CD14-positive monocyte (primary cell): ENCODE data around the gene TMEM178B. TPM values are rescaled to one million over a fixed set of nuclear protein-coding genes. Genes with fewer than 3 reads are reported as not detected.
"Not testable (repeated sequence)": the region's sequence is repeated elsewhere in the genome, so short reads cannot be mapped to it uniquely, and the experiment has no call there.

Experiments
- DNase-seq, 3 donors: peaks; one replicate each; pipeline ENCODE4 v3.0.0-alpha.2; 2011 to 2022
- H2AFZ ChIP-seq: 2 replicates; pipeline ENCODE4 v1.6.0; 2012; ENCODE audit warnings: mild to moderate bottlenecking, low read depth, low read length, inconsistent platforms; ENCODE audit not compliant: insufficient read depth, poor library complexity, severe bottlenecking
- H3K27ac ChIP-seq, 2 donors: 1 replicate in 1 of 2; 2 replicates in 1 of 2; pipeline ENCODE4 v1.5.1; 2012 to 2013; ENCODE audit warnings: low read length in 2 of 2, control low read depth in 1 of 2, inconsistent platforms in 1 of 2, low read depth in 1 of 2, mild to moderate bottlenecking in 1 of 2
- H3K27me3 ChIP-seq, 2 donors: one replicate each; pipeline versions ENCODE4 v1.6.0 to v1.6.1; 2011 to 2013; ENCODE audit warnings: low read length in 2 of 2; ENCODE audit not compliant: control insufficient read depth in 2 of 2, insufficient read depth in 2 of 2
- H3K36me3 ChIP-seq, 2 donors: replicated peaks in 1 of 2; 1 replicate in 1 of 2; 2 replicates in 1 of 2; pipeline versions ENCODE4 v1.5.1 to v1.6.1; 2012 to 2013; ENCODE audit warnings: low read length in 2 of 2, control low read depth in 1 of 2, inconsistent platforms in 1 of 2, mild to moderate bottlenecking in 1 of 2; ENCODE audit not compliant: insufficient read depth in 2 of 2, control insufficient read depth in 1 of 2
- H3K4me1 ChIP-seq, 2 donors: 1 replicate in 1 of 2; 2 replicates in 1 of 2; pipeline versions ENCODE4 v1.5.1 to v1.6.1; 2012 to 2013; ENCODE audit warnings: low read length in 2 of 2, control low read depth in 1 of 2, inconsistent platforms in 1 of 2, mild to moderate bottlenecking in 1 of 2, moderate library complexity in 1 of 2; ENCODE audit not compliant: insufficient read depth in 2 of 2, control insufficient read depth in 1 of 2
- H3K4me2 ChIP-seq: replicated peaks from 2 replicates; pipeline ENCODE3; 2012; ENCODE audit warnings: low read length, moderate library complexity, mild to moderate bottlenecking; ENCODE audit not compliant: poor library complexity, severe bottlenecking; ENCODE audit errors: extremely low read depth
- H3K4me3 ChIP-seq, 3 experiments: fragments of 200-600 bp in 1 of 3; sonication (generic) in 1 of 3; replicated peaks in 1 of 3; 1 replicate in 2 of 3; 2 replicates in 1 of 3; pipeline ENCODE4 v1.5.1; 2011 to 2013; ENCODE audit warnings: low read length in 3 of 3, mild to moderate bottlenecking in 3 of 3, control low read depth in 2 of 3, low read depth in 2 of 3, inconsistent platforms in 1 of 3, moderate library complexity in 1 of 3
- H3K79me2 ChIP-seq: 2 replicates; pipeline ENCODE4 v1.6.0; 2012; ENCODE audit warnings: mild to moderate bottlenecking, control low read depth, inconsistent platforms, low read length, moderate library complexity; ENCODE audit not compliant: insufficient read depth
- H3K9ac ChIP-seq: 2 replicates; pipeline ENCODE4 v1.6.0; 2017; ENCODE audit warnings: low read length, mild to moderate bottlenecking; ENCODE audit not compliant: insufficient read depth, poor library complexity, severe bottlenecking
- H3K9me3 ChIP-seq, 2 donors: replicated peaks in 1 of 2; 1 replicate in 1 of 2; 2 replicates in 1 of 2; pipeline versions ENCODE4 v1.5.1 to v1.6.1; 2012 to 2013; ENCODE audit warnings: low read length in 2 of 2, control low read depth in 1 of 2; ENCODE audit not compliant: control insufficient read depth in 1 of 2, insufficient read depth in 1 of 2
- H4K20me1 ChIP-seq: 2 replicates; pipeline ENCODE4 v1.6.0; 2012; ENCODE audit warnings: mild to moderate bottlenecking, low read length, control low read depth, moderate library complexity; ENCODE audit not compliant: insufficient read depth
- H3K27ac Mint-ChIP-seq, 7 donors: one replicate each; pipeline ENCODE4 v1.8.0; 2020; ENCODE audit warnings: mild to moderate bottlenecking in 7 of 7, mixed read lengths in 7 of 7, moderate library complexity in 6 of 7, inconsistent platforms in 2 of 7
- H3K27me3 Mint-ChIP-seq, 3 donors: one replicate each; pipeline ENCODE4 v1.8.0; 2021 to 2022; ENCODE audit warnings: low read depth in 3 of 3, mild to moderate bottlenecking in 3 of 3, mixed read lengths in 3 of 3, moderate library complexity in 3 of 3, inconsistent platforms in 1 of 3
- H3K36me3 Mint-ChIP-seq, 2 donors: one replicate each; pipeline ENCODE4 v1.8.0; 2020; ENCODE audit warnings: mixed read lengths in 2 of 2, inconsistent platforms in 1 of 2, mild to moderate bottlenecking in 1 of 2
- H3K4me1 Mint-ChIP-seq: one replicate; pipeline ENCODE4 v1.8.0; 2020; ENCODE audit warnings: mild to moderate bottlenecking, mixed read lengths
- H3K4me3 Mint-ChIP-seq, 2 donors: one replicate each; pipeline ENCODE4 v1.8.0; 2020; ENCODE audit warnings: mild to moderate bottlenecking in 2 of 2, mixed read lengths in 2 of 2, moderate library complexity in 1 of 2
- H3K9me3 Mint-ChIP-seq, 7 donors: one replicate each; pipeline ENCODE4 v1.8.0; 2020 to 2022; ENCODE audit warnings: mixed read lengths in 7 of 7, mild to moderate bottlenecking in 6 of 7, moderate library complexity in 6 of 7, inconsistent platforms in 2 of 7
- WGBS: methylation state at CpG from one replicate; pipeline ENCODE4 v1.1.5; 2013; ENCODE audit warnings: missing lambda C conversion rate; ENCODE audit not compliant: insufficient coverage; 5-methylcytosine and 5-hydroxymethylcytosine counted together
- intact Hi-C, 2 donors: fragments of 100-400 bp; cut with micrococcal nuclease; formaldehyde crosslinking; loops; one replicate each; pipeline versions ENCODE4 v1.15.0 to v1.15.1; 2023
- polyA plus RNA-seq, 3 donors: library from polyadenylated mRNA; depleted of rRNA in 1 of 3; unstranded in 2 of 3; stranded (reverse) in 1 of 3; fragments of 300-500 nt in 2 of 3; fragments of >200 nt in 1 of 3; fragmentation: Illumina TruSeq in 2 of 3; gene quantifications; 1 replicate in 2 of 3; 2 replicates in 1 of 3; pipeline ENCODE4 v1.2.3, GENCODE V29; 2012 to 2021
- TF ChIP-seq, protein P1 (sequence below): fragments of 200-600 bp; IDR thresholded peaks from one replicate; pipeline ENCODE4 v1.8.0; 2022; ENCODE audit warnings: antibody characterized with exemption, mild to moderate bottlenecking

The TMEM178B gene
- polyA plus RNA-seq, 3 donors = not detected

DNA sequence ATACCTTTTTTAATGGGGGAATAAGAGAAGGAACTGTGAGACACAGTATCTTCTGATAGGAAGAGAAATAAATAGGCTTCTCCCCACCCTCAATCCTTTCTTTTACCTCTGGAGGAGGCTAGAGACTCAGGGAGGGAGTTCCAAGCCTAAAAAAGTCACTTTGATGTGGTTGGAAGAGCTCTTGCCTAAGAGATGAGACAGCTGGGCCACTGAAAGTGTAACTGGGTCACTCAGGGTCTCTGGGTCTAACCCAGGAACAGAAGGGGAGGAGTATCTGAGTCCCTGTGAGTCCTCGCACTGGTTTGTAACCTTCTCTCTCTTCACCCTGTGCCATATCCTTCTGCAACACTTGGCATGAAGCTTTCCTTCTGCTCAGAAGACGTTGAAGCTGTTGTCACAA, 254.4 kb downstream of the TMEM178B start:
- Mint-ChIP-seq H3K4me1 (no peaks in the 10 kb centered on the region), H3K27ac (no peak overlapping the region), H3K27me3 (peaks cover 0 to 2% (median 0%) of the 10 kb centered on the region in 3 donors), H3K9me3 (peaks cover 0 to 8% (median 2%) of the 10 kb centered on the region in 7 donors), H3K4me3 (no peak overlapping the region), H3K36me3 (no peaks in the 10 kb centered on the region)
- H3K27ac ChIP-seq = no peak overlapping the region
- intact Hi-C loops = no loop called here
- no peaks in the 10 kb centered on the region for H4K20me1 ChIP-seq
- H3K36me3 ChIP-seq = no peaks in the 10 kb centered on the region
- H3K9me3 ChIP-seq = no peaks in the 10 kb centered on the region
- no peak overlapping the region for H3K9ac ChIP-seq
- H3K4me2 ChIP-seq = no peak overlapping the region
- no peak overlapping the region for H2AFZ ChIP-seq
- TF ChIP-seq, protein P1, sequence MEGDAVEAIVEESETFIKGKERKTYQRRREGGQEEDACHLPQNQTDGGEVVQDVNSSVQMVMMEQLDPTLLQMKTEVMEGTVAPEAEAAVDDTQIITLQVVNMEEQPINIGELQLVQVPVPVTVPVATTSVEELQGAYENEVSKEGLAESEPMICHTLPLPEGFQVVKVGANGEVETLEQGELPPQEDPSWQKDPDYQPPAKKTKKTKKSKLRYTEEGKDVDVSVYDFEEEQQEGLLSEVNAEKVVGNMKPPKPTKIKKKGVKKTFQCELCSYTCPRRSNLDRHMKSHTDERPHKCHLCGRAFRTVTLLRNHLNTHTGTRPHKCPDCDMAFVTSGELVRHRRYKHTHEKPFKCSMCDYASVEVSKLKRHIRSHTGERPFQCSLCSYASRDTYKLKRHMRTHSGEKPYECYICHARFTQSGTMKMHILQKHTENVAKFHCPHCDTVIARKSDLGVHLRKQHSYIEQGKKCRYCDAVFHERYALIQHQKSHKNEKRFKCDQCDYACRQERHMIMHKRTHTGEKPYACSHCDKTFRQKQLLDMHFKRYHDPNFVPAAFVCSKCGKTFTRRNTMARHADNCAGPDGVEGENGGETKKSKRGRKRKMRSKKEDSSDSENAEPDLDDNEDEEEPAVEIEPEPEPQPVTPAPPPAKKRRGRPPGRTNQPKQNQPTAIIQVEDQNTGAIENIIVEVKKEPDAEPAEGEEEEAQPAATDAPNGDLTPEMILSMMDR = no peak
- no peaks in the 10 kb centered on the region for H3K4me1 ChIP-seq
- WGBS = 44% methylated on average over 1 of the region's 2 CpGs
- no peaks in the 10 kb centered on the region for H3K79me2 ChIP-seq
- no peak for DNase-seq
- no peak overlapping the region for H3K4me3 ChIP-seq
- H3K27me3 ChIP-seq = no peaks in the 10 kb centered on the region

DNA sequence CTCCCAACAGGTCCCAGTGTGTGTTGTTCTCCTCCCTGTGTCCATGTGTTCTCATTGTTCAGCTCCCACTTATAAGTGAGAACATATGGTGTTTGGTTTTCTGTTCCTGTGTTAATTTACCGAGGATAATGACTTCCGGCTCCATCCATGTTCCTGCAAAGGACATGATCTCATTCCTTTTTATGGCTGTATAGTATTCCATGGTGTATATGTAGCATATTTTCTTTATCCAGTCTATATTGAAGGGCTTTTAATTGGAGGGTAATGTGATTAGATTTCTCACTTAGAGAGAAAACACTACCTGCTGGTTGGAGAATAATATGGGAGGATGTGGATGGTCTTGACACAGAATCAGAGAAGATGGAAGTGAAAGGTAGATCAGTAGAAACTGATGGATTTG, 256.4 kb downstream of the TMEM178B start:
- H3K27ac Mint-ChIP-seq, H3K79me2 ChIP-seq, H3K9me3 Mint-ChIP-seq, H3K9ac ChIP-seq, H2AFZ ChIP-seq, H3K9me3 ChIP-seq, H3K27ac ChIP-seq, H3K4me1 ChIP-seq, H4K20me1 ChIP-seq, H3K4me3 Mint-ChIP-seq, H3K4me1 Mint-ChIP-seq, H3K4me3 ChIP-seq, H3K27me3 ChIP-seq, H3K36me3 ChIP-seq, H3K27me3 Mint-ChIP-seq, DNase-seq, intact Hi-C loops, H3K36me3 Mint-ChIP-seq, H3K4me2 ChIP-seq: not testable (repeated sequence)
- no CpG with 5 or more reads among the region's 2 CpGs for WGBS
